OCI-LY7 (cell line): Measurements from ENCODE around the gene ERGIC3. TPM values are rescaled to one million over a fixed set of nuclear protein-coding genes. Genes with fewer than 3 reads are reported as not detected.

Experiments used
- Bru-seq: library from RNA; stranded (reverse); fragments of 400-500 nt; gene quantifications from one replicate; lab custom pipeline; 2021; lab: Mats Ljungman, UMichigan
- BruChase-seq, 2 experiments: library from RNA; stranded (reverse); fragments of 400-500 nt; gene quantifications; one replicate each; lab custom pipeline; 2021; lab: Mats Ljungman, UMichigan
- BruUV-seq: library from RNA; stranded (reverse); fragments of 400-500 nt; replicated peaks from 2 replicates; lab custom pipeline; 2021; lab: Mats Ljungman, UMichigan
- CTCF ChIA-PET: fragments of 300-600 bp; sonication (Branson Sonifier 250); formaldehyde crosslinking; loops from one replicate; lab custom pipeline; 2022; ENCODE audit warnings: antibody characterized with exemption; ENCODE audit not compliant: unreplicated experiment; lab: Charles Lee
- POLR2A ChIA-PET: fragments of 300-600 bp; sonication (Branson Sonifier 250); formaldehyde crosslinking; loops from one replicate; lab custom pipeline; 2022; ENCODE audit warnings: antibody characterized with exemption; lab: Charles Lee
- DNase-seq: peaks from one replicate; pipeline ENCODE4 v3.0.0-alpha.2; 2015; ENCODE audit warnings: low spot score
- H2AFZ ChIP-seq: fragments of 200-600 bp; sonication (generic), shearing (Covaris generic); 2 replicates; pipeline ENCODE4 v1.6.1; 2014; ENCODE audit warnings: mild to moderate bottlenecking, antibody characterized with exemption, low read length, moderate library complexity
- H3K27ac ChIP-seq: fragments of 200-600 bp; sonication (generic); 2 replicates; pipeline ENCODE4 v1.5.1; 2014; ENCODE audit warnings: mixed run types, low read depth, mild to moderate bottlenecking, moderate library complexity, low read length, inconsistent platforms; ENCODE audit not compliant: poor library complexity, severe bottlenecking
- H3K36me3 ChIP-seq: fragments of 200-600 bp; sonication (generic); 2 replicates; pipeline ENCODE4 v1.6.1; 2014; ENCODE audit warnings: mild to moderate bottlenecking, antibody characterized with exemption, low read length, moderate library complexity, mixed read lengths; ENCODE audit not compliant: insufficient read depth
- H3K4me1 ChIP-seq: fragments of 200-600 bp; sonication (generic); 2 replicates; pipeline ENCODE4 v1.5.1; 2014; ENCODE audit warnings: mild to moderate bottlenecking, low read length; ENCODE audit not compliant: insufficient read depth, poor library complexity, severe bottlenecking
- H3K4me2 ChIP-seq: fragments of 200-600 bp; sonication (generic); 2 replicates; pipeline ENCODE4 v1.6.1; 2014; ENCODE audit warnings: mild to moderate bottlenecking, low read length
- H3K4me3 ChIP-seq: fragments of 200-600 bp; sonication (generic); 2 replicates; pipeline ENCODE4 v1.5.1; 2014; ENCODE audit warnings: mild to moderate bottlenecking, low read depth, low read length; ENCODE audit not compliant: poor library complexity, severe bottlenecking
- H3K79me2 ChIP-seq: fragments of 200-600 bp; sonication (generic); 2 replicates; pipeline ENCODE4 v1.6.1; 2016; ENCODE audit warnings: low read depth, mild to moderate bottlenecking, low read length, moderate library complexity, mixed read lengths; ENCODE audit not compliant: insufficient read depth
- H3K9me2 ChIP-seq: fragments of 200-600 bp; sonication (generic); 2 replicates; pipeline ENCODE4 v1.6.1; 2016; ENCODE audit warnings: mild to moderate bottlenecking, low read length, mixed read lengths; ENCODE audit not compliant: insufficient read depth
- H3K9me3 ChIP-seq: fragments of 200-600 bp; sonication (generic); 2 replicates; pipeline ENCODE4 v1.6.1; 2014; ENCODE audit warnings: mild to moderate bottlenecking, mixed run types, low read length, mixed read lengths
- H4K20me1 ChIP-seq: fragments of 200-600 bp; sonication (generic); 2 replicates; pipeline ENCODE4 v1.6.1; 2014; ENCODE audit warnings: mild to moderate bottlenecking, antibody characterized with exemption, low read length, moderate library complexity, mixed read lengths; ENCODE audit not compliant: insufficient read depth
- EZH2phosphoT487 ChIP-seq: fragments of 200-600 bp; sonication (generic); IDR thresholded peaks from 2 replicates; pipeline ENCODE4 v1.6.1; 2018; ENCODE audit warnings: low read depth, borderline replicate concordance, mild to moderate bottlenecking, mixed run types, antibody characterized with exemption, low read length, moderate library complexity, mixed read lengths
- intact Hi-C: fragments of 100-400 bp; cut with micrococcal nuclease; formaldehyde crosslinking; loops from one replicate; pipeline ENCODE4 v1.10.0; 2022; ENCODE audit not compliant: unreplicated experiment
- long read RNA-seq: library from polyadenylated mRNA; stranded (forward); transcript quantifications from one replicate; pipeline ENCODE4 v2.0.0, GENCODE V29; 2022
- total RNA-seq, 2 experiments: library from RNA; depleted of rRNA in 1 of 2; stranded (reverse); fragments of >200 nt in 1 of 2; shearing (Covaris generic) in 1 of 2; gene quantifications; 2 replicates each; pipeline ENCODE4 v1.2.3, GENCODE V29; 2014 to 2022
- TF ChIP-seq, protein P1 (sequence below): fragments of 200-600 bp; sonication (generic); conservative IDR thresholded peaks from 2 replicates; pipeline ENCODE4 v1.5.1; 2014; ENCODE audit warnings: mild to moderate bottlenecking, antibody characterized with exemption, low read length, moderate library complexity, mixed read lengths

Gene ERGIC3
- 171 and 178 TPM in 2 replicates for total RNA-seq (2014; rRNA removed; shearing (Covaris generic))
- total RNA-seq (2022) = 170 and 177 TPM in 2 replicates
- percentile 76 among the genes with signal in this experiment for Bru-seq, nascent RNA
- percentile 93 among the genes with signal in this experiment for BruChase-seq, experiment 1, labeled RNA remaining after a 6-hour chase
- percentile 84 among the genes with signal in this experiment for BruChase-seq, experiment 2, labeled RNA remaining after a 2-hour chase
- long read RNA-seq, transcript ERGIC3-202 (13 exons, 1,359 nt) = major isoform, 149 of 182 reads
- long read RNA-seq, partial matches to known transcripts = 11 of 182 reads
- long read RNA-seq, other reads (novel, unspliced or antisense) = 21 of 182 reads

DNA sequence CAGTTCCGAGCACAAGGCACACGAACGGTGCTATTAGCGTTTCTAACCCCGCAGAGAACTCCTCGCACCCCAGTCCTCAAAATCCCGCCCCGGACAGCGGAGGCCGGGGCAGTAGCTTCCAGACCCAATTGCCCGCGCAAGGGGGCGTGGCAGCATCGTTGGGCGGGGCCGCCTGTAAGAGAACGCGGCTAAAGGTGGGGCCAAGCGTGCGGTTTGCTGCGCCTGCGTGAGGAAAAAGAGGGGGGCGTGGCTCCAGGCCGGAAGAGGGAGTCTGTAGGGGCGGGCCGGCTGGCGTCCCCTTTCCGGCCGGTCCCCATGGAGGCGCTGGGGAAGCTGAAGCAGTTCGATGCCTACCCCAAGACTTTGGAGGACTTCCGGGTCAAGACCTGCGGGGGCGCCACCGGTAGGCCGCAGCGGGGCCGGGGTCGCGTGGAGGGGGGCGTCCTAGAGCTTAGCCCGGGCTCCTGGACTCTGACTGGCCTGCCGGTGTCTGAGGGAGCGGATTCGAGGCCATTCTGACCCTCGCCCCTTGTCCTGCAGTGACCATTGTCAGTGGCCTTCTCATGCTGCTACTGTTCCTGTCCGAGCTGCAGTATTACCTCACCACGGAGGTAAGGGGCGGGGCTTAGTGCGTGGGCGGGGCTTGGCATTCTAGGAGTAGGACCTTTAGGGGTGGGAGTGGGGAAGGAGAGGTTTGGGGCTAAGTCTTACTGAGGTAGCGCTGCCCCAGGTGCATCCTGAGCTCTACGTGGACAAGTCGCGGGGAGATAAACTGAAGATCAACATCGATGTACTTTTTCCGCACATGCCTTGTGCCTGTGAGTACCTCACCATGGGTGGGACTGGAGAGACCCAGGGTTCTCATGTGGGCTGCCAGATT, at the start of gene ERGIC3:
Gene ERGIC3, plus strand, starts transcription at position 296 of the 880 bp plus-strand sequence. Its CDS starts 20 bp downstream, at position 316.
- Histone ChIP-seq H3K4me2 (peak within 1 kb of the TSS; percentile 72), H4K20me1 (no peaks in the 10 kb centered on the region), H3K79me2 (peaks cover 4% of the 10 kb centered on the region; the same call in 1 of the 2 replicates), H3K36me3 (peaks cover 11% of the 10 kb centered on the region), H3K4me3 (peak within 1 kb of the TSS; percentile 84), H3K4me1 (peaks cover 25% of the 10 kb centered on the region), H2AFZ (peak within 1 kb of the TSS; percentile 83; the same call in 1 of the 2 replicates), H3K9me3 (no peaks in the 10 kb centered on the region), H3K9me2 (no peaks in the 10 kb centered on the region), H3K27ac (peak within 1 kb of the TSS; percentile 43)
- intact Hi-C loops = loop anchor here (5.0 kb wide), 1 partner anchor 75 kb away; the partner anchor contains the start of gene SPAG4
- CTCF ChIA-PET = interaction anchor here (1.5 to 1.9 kb wide), 2 partner anchors 28 to 51 kb away, joined by 4 to 5 read pairs; no protein-coding TSS in a partner anchor
- BruUV-seq = no TSS peak
- DNase-seq = peak; percentile 97
- POLR2A ChIA-PET = interaction anchor here (0.6 to 2.4 kb wide), 10 partner anchors 9 to 347 kb away, joined by 3 to 6 read pairs (median 3); no protein-coding TSS in a partner anchor
- no peak for TF ChIP-seq EZH2phosphoT487
- TF ChIP-seq, protein P1, sequence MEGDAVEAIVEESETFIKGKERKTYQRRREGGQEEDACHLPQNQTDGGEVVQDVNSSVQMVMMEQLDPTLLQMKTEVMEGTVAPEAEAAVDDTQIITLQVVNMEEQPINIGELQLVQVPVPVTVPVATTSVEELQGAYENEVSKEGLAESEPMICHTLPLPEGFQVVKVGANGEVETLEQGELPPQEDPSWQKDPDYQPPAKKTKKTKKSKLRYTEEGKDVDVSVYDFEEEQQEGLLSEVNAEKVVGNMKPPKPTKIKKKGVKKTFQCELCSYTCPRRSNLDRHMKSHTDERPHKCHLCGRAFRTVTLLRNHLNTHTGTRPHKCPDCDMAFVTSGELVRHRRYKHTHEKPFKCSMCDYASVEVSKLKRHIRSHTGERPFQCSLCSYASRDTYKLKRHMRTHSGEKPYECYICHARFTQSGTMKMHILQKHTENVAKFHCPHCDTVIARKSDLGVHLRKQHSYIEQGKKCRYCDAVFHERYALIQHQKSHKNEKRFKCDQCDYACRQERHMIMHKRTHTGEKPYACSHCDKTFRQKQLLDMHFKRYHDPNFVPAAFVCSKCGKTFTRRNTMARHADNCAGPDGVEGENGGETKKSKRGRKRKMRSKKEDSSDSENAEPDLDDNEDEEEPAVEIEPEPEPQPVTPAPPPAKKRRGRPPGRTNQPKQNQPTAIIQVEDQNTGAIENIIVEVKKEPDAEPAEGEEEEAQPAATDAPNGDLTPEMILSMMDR = no peak

DNA sequence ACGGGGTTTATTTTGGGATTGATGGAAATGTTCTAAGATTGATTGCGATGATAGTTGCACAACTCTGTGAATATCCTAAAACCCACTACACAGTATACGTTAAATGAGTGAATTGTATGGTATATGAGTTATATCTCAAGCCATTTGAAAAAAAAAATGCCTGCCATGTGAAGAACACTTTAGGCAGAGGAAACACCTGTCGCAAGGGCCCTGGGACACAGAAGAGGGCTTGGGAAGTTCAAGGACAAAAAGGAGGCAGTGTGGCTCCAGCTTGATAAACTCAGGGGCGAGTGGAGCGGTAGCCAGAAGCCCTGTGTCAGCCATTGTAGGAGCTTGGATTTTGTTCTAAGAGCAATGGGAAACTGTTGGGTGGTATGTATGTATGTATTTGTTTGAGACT, 49.5 kb upstream of the ERGIC3 start:
- H4K20me1 ChIP-seq = no peaks in the 10 kb centered on the region
- peak overlapping the region; percentile 85 for H3K4me3 ChIP-seq
- peaks cover 77% of the 10 kb centered on the region for H3K36me3 ChIP-seq
- no peaks in the 10 kb centered on the region for H3K9me3 ChIP-seq
- no peak for DNase-seq
- H3K27ac ChIP-seq = no peak overlapping the region
- peak overlapping the region; percentile 90 for H3K4me2 ChIP-seq
- ChIA-PET POLR2A (interaction anchor here (0.7 to 1.1 kb wide), 3 partner anchors 9 to 71 kb away, joined by 3 to 8 read pairs (median 6); no protein-coding TSS in a partner anchor), CTCF (no interaction called here)
- no peaks in the 10 kb centered on the region for H3K9me2 ChIP-seq
- intact Hi-C loops = no loop called here
- no peak overlapping the region for H2AFZ ChIP-seq
- no TSS peak for BruUV-seq
- H3K4me1 ChIP-seq = peaks cover 28% of the 10 kb centered on the region
- TF ChIP-seq EZH2phosphoT487 = no peak
- TF ChIP-seq, protein P1 = no peak
- H3K79me2 ChIP-seq = peaks cover 31% of the 10 kb centered on the region
